ENCODE measurements around the gene GALNT16.
"Not testable (repeated sequence)": the region's sequence is repeated elsewhere in the genome, so short reads cannot be mapped to it uniquely, and the experiment has no call there.

GALNT16 gene

DNA sequence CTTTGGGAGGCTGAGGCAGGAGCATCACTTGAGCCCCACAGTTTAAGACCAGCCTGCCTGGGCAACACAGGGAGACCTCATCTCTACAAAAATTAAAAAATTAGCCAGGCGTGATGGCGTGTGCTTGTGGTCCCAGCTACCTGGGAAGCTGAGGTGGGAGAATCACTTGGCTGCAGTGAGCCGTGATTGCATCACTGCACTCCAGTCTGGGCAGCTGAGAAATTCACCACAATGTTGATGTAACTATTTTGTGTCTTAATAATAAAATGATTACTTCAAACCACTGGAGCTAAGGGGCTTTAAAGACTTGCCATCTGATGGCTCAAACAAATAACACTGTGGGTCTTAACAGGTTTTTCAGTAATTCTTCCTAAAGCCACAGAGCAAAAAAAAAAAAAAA, 127.4 kb downstream of the GALNT16 start:
- TF ChIP-seq TOX (CRISPR knock-in tag; IDR thresholded peaks at IDR 0.05; ENCODE audit: borderline replicate concordance) (no peak), ZFP3 (CRISPR knock-in tag; IDR thresholded peaks at IDR 0.05) (no peak), ZC3H10 (CRISPR knock-in tag; IDR thresholded peaks at IDR 0.05) (no peak), POU6F1 (CRISPR knock-in tag; IDR thresholded peaks at IDR 0.05; ENCODE audit: borderline replicate concordance, low read depth) (no peak), PPARA (CRISPR knock-in tag; IDR thresholded peaks at IDR 0.05; ENCODE audit: borderline replicate concordance) (no peak), ZNF8 (CRISPR knock-in tag; IDR thresholded peaks at IDR 0.05) (no peak), CSDC2 (CRISPR knock-in tag; IDR thresholded peaks at IDR 0.05) (no peak), TCF4 (CRISPR knock-in tag; IDR thresholded peaks at IDR 0.05; ENCODE audit: borderline replicate concordance) (no peak), CSRNP3 (CRISPR knock-in tag; IDR thresholded peaks at IDR 0.05) (no peak), BACH2 (CRISPR knock-in tag; IDR thresholded peaks at IDR 0.05; ENCODE audit: borderline replicate concordance) (no peak), PATZ1 (CRISPR knock-in tag; IDR thresholded peaks at IDR 0.05; ENCODE audit: borderline replicate concordance) (no peak), ISL1 (CRISPR knock-in tag; IDR thresholded peaks at IDR 0.05) (no peak), ZNF70 (CRISPR knock-in tag; IDR thresholded peaks at IDR 0.05) (no peak), SNAI2 (CRISPR knock-in tag; IDR thresholded peaks at IDR 0.05) (no peak), ARNTL (CRISPR knock-in tag; IDR thresholded peaks at IDR 0.05; ENCODE audit: borderline replicate concordance, low read depth) (no peak), OSR1 (CRISPR knock-in tag; IDR thresholded peaks at IDR 0.05) (no peak), ZFP30 (CRISPR knock-in tag; IDR thresholded peaks at IDR 0.05) (no peak), CREB5 (CRISPR knock-in tag; IDR thresholded peaks at IDR 0.05; ENCODE audit: low read depth) (no peak), ZNF565 (CRISPR knock-in tag; conservative IDR thresholded peaks at IDR 0.05; ENCODE audit: low read depth) (no peak)
- TF ChIP-seq, protein P1, sequence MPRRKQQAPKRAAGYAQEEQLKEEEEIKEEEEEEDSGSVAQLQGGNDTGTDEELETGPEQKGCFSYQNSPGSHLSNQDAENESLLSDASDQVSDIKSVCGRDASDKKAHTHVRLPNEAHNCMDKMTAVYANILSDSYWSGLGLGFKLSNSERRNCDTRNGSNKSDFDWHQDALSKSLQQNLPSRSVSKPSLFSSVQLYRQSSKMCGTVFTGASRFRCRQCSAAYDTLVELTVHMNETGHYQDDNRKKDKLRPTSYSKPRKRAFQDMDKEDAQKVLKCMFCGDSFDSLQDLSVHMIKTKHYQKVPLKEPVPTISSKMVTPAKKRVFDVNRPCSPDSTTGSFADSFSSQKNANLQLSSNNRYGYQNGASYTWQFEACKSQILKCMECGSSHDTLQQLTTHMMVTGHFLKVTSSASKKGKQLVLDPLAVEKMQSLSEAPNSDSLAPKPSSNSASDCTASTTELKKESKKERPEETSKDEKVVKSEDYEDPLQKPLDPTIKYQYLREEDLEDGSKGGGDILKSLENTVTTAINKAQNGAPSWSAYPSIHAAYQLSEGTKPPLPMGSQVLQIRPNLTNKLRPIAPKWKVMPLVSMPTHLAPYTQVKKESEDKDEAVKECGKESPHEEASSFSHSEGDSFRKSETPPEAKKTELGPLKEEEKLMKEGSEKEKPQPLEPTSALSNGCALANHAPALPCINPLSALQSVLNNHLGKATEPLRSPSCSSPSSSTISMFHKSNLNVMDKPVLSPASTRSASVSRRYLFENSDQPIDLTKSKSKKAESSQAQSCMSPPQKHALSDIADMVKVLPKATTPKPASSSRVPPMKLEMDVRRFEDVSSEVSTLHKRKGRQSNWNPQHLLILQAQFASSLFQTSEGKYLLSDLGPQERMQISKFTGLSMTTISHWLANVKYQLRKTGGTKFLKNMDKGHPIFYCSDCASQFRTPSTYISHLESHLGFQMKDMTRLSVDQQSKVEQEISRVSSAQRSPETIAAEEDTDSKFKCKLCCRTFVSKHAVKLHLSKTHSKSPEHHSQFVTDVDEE (CRISPR knock-in tag; IDR thresholded peaks at IDR 0.05), result no peak
- no peak for ATAC-seq

GRCh38 chr14:69391400-69391799, 131.4 kb downstream of the GALNT16 start:
- not testable (repeated sequence) for ATAC-seq

DNA sequence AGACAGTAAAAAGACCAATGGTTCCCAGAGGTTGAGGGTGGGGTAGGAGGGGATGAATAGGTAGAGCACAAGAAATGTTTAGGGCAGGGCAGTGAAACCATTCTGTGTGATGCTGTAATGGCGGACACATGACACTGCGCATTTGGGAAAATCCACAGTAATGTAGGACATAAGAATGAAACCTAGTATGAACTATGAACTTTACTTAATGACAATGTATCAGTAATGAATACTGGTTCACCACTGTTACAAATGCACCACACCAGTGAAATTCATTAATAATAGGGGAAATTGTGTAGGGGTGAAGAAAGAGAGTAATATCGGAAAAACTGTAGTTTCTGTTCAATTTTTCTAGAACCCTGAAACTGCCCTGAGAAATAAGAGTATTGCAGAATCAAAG, 132.5 kb downstream of the GALNT16 start:
- no peak for ATAC-seq
- TF ChIP-seq ZC3H10 (CRISPR knock-in tag; IDR thresholded peaks at IDR 0.05) (no peak), PPARA (CRISPR knock-in tag; IDR thresholded peaks at IDR 0.05; ENCODE audit: borderline replicate concordance) (no peak), ISL1 (CRISPR knock-in tag; IDR thresholded peaks at IDR 0.05) (no peak), ZNF70 (CRISPR knock-in tag; IDR thresholded peaks at IDR 0.05) (no peak), CSRNP3 (CRISPR knock-in tag; IDR thresholded peaks at IDR 0.05) (no peak), OSR1 (CRISPR knock-in tag; IDR thresholded peaks at IDR 0.05) (no peak), BACH2 (CRISPR knock-in tag; IDR thresholded peaks at IDR 0.05; ENCODE audit: borderline replicate concordance) (no peak), SNAI2 (CRISPR knock-in tag; IDR thresholded peaks at IDR 0.05) (no peak), TOX (CRISPR knock-in tag; IDR thresholded peaks at IDR 0.05; ENCODE audit: borderline replicate concordance) (no peak), PATZ1 (CRISPR knock-in tag; IDR thresholded peaks at IDR 0.05; ENCODE audit: borderline replicate concordance) (no peak)
- TF ChIP-seq, protein P1 (CRISPR knock-in tag; IDR thresholded peaks at IDR 0.05), result no peak

Data from SK-N-SH treated with all-trans-retinoic acid at 6 μM for 48 hours (cell line).